CD4-positive, alpha-beta T cell treated with Interleukin-6 for 4 hours (primary cell): ENCODE results near the gene PRCD.
A peak's percentile ranks its signal among the peaks of the same experiment; 100 is the strongest.
"Not testable (repeated sequence)": the region's sequence is repeated elsewhere in the genome, so short reads cannot be mapped to it uniquely, and the experiment has no call there.

Source experiments
- DNase-seq: peaks from one replicate; pipeline ENCODE4 v3.0.0-alpha.2; 2020; ENCODE audit warnings: mixed read lengths

PRCD gene

GRCh38 chr17:76506408-76507345 is 33.2 kb upstream of the PRCD start:
- peak; percentile 88 for DNase-seq

GRCh38 chr17:76508472-76509063 is 31.3 kb upstream of the PRCD start:
- not testable (repeated sequence) for DNase-seq

GRCh38 chr17:76510831-76511244 is 29.0 kb upstream of the PRCD start:
- DNase-seq = no peak

DNA sequence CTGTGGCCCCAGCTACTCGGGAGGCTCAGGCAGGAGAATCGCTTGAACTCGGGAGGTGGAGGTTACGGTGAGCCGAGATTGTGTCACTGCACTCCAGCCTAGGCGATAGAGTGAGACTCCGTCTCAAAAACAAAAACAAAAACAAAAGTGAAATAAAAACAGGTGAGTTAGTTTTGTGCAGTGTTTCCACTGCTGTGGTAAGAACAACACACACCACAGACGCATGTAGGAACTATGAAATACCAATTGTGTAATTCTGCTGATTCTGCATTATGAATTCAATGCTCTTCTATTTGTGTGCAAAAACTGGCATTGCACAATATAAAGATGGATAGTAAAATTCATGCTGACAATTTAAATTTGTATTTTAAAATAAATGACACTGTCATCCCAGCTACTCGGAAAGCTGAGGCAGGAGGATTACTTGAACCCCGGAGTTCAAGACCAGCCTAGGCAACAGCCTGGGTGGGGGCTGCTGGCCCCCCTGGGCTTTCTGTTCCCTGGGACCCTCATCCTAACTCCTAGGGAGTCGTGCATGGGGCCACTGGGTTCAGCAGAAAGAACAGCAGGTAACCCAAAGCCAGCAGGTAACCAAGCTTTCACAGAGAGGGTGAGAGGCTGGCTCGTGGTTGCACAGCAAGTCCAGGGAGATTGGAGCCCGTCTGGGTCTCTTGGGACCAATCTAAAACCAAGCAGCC is 28.0 kb upstream of the PRCD start:
- no peak for DNase-seq

DNA sequence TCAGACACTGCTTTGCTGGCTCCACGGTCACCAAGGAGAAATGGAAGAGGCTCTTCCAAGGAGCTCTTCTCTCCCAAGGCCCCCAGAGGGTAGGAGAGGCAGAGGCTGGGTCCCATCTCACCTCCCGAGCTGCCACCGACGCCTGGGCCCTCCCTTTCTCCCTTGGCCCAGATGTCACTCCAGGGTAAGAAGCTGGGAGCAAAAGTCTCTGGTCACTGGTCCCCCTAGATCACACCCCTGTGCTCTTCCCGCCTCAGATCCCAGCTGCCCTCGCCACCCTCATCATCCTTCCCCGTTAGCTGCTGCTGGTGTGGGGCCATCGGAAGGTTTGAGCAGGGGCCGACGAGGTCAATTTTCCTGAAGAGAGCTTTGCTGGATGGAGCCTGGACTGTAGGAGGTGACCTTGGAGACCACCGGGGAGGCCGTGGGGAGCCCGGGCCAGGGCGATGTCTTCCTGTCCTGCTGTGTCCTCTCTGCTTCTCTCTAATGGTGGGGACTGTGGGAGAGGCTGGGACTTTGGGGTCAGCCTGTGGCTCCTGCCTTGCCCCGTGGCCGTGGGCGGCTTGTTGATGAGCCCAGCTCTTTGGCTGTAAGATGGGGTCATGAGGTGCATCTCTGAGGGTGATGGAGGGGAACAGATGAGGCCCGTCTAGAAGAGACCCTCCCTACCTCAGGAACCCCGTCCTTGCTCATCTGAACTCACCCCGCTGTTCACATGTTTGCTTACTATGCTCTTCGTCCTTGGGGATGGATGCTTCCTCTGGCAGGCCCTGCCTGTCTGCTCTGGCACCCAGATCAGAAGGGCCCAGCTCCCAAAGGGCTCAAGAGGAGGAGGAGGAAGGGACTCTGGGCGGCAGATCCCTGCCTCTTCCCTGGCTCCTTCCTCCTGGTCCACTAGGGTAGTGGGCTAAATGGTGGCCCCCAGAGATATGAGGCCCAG is 27.2 kb upstream of the PRCD start:
- DNase-seq = no peak

- no peak for DNase-seq
Observed at GRCh38 chr17:76513306-76513692, 26.5 kb upstream of the PRCD start.

GRCh38 chr17:76514355-76514754 is 25.5 kb upstream of the PRCD start:
- not testable (repeated sequence) for DNase-seq

- peak; percentile 88 for DNase-seq
Observed at GRCh38 chr17:76515274-76515949, 24.4 kb upstream of the PRCD start.

GRCh38 chr17:76517638-76518038 is 22.2 kb upstream of the PRCD start:
- no peak for DNase-seq

DNA sequence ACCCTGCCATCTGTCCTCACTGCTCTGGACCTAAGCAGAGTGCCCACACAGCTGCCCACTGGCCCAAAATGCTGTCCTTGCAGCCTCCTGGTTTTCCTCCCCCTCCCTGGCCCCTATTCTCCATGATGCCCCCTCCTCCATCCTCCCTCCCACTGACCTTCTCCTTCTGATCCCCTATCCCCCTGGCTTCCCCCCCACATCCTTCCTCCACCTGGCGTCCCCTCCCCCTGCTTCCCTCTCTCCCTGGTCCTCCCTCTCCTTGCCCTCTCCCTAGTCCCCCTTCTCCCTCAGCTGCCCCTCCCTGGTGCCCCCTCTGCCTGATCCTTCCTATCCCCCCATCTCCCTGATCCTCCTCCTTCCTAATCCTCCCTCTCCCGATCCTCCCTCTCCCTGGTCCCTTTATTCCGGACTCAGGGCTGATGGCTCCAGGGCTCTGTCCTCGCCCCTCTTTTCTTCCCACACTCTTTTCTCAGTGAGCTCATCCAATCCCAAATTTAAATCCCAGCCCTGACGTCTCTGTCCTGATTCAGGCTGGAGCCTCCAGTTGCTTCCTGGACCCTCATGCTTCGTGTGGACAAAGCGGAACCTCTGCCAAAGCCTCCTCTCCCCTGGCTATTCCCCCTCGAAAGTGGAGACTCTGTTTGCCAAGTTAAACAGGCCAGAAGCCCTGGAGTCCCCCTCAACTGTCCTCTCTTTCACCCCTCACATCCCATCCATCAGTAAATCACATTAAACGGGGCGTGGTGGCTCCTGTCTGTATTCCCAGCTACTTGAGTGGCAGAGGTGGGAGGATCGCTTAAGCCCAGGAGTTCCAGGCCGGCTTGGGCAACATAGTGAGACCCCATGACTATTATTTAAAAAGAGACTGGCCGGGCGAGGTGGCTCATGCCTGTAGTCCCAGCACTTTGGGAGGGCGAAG is 20.5 kb upstream of the PRCD start:
- no peak for DNase-seq

- no peak for DNase-seq
Observed at GRCh38 chr17:76521262-76521661, 18.6 kb upstream of the PRCD start.

DNA sequence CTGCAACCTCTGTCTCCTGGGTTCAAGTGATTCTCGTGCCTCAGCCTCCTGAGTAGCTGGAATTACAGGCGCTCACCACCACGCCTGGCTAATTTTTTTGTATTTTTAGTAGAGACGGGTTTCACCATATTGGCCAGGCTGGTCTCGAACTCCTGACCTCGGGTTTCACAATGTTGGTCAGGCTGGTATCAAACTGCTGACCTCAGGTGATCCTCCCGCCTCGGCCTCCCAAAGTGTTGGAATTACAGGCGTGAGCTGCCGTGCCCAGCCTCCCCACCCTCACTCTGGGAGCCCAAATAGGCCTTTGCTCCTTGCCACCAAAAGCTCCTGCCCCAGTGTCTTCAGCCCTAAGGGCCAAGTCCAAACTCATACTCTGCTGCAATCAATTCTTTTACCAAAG is 18.2 kb upstream of the PRCD start:
- DNase-seq = not testable (repeated sequence)

DNA sequence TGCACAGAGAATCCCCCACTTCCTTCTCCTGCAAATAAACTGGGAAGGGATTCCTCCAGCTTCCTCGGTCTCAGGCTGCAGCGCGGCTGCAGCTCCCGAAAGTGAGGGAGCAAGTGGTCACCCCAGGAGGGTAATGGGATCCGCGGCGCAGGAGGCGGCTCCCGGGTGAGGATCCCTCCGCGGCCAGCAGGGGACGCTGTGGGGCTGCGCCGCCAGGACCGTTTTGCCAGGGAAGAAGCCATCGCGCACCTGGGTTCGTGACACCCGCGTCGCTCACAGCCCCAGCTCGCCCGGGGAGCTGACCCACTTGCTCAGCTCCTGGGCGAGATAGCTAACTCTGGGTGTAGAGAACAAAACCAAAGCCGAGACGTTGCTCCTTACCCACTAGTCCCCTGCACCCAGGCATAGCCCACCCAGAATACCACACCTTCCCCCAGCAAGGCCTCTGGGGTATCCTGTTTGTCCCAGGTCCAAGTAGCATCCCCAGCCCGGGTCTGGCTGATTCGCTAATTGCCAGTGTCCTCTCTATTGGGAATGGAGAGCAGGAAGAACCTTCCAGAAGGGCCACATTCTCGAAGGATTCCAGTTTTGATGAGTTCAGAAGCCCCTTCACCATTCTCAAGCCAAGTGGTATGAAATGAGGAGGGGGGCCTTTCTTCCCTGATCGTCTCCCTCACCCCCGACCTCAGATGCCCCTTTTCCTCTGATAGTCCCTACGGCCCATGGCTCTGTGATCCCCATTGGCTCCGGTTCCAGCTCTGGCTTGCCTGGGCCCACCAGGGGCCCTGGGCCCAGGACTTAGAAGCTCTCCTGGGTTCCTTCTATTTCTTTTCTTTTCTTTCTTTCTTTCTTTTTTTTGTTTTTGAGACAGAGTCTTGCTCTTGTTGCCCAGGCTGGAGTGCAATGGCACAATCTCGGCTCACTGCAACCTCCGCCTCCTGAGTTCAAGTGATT is 16.5 kb upstream of the PRCD start:
- peak; percentile 88 for DNase-seq

DNA sequence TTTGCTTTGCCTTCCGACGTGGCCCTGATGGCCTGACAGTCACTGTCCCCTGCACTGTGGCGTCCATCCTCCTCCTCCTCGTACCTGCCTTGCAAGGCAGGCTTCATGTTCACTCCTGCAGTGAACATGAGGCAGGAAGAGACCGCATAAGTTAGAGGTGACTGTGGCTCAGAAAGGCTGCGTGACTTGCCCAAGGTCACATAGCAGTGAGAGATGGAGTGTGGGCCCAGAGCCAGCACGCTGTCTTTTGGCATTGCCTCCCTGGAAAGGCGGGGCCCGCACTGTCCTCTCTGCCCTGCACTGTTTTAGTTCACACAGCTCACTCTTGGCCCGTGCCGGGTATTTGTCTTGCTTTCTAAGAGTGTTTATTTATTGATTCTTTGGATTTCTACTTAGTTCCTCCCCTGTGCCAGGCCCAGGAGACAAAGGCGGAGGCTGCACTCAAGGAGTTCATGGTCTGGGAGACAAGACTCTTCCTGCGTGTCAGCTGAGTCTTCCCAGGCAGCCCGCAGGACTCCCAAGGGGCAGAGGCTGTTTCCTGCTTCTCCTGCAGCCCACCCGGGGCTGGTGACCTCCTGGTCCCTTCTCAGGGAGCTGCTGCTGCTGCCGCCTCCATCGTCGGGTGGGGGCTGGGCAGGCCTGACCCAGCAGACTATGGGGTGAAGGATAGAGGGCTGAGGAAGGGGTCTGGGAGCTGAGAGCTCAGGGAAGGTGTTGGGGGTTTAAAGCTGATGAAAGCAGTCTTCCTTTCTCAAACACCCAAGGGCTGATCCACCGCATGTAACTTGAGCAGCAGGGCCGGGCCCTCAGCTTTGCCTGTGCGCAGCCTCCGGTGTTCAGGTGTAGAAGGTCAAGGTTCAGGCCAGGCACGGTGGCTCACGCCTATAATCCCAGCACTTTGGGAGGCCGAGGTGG is 15.0 kb upstream of the PRCD start:
- DNase-seq = no peak

DNA sequence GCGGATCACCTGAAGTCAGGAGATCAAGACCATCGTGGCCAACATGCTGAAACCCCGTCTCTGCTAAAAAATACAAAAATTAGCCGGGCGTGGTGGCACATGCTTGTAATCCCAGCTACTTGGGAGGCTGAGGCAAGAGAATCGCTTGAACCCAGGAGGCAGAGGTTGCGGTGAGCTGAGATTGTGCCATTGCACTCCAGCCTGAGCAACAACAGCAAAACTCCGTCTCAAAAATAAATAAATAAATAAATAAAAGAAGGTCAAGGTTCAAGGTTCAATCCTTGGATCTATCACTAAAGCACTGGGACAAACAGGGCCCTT is 14.4 kb upstream of the PRCD start:
- not testable (repeated sequence) for DNase-seq

GRCh38 chr17:76527016-76527415 is 12.8 kb upstream of the PRCD start:
- DNase-seq = not testable (repeated sequence)

DNA sequence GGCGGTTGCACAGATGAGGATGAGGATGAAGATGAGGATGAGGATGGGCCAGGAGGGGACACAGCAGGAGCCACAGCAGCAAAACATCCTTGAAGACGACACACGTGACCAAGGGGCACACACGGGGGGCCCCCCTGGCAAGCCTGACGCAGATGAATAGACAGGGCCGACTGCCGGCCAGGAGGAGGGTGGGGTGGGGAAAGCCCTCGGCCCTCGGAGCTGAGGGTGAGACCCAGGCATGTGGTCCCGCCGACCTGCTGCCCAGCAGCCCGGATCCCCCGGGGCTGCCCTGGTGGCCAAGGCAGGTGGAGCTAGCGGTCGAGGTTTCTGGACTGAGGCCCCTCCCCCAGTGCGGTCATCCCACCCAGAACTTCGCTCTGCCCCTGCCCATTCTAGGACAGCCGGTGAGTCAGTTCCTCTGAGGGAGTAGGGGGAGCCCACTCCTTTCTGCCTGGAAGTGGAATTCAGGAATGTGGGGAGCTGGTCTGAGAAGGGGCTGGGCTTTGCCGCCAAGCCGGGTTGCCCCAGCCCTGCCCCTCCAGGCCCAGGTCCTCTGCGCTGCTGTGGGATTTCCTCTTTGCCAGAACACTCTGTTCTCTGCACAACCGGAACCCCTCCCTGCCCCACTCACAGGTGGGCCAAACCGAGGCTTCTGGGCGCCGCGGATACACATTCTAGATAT is 12.3 kb upstream of the PRCD start:
- DNase-seq = peak; percentile 76

DNA sequence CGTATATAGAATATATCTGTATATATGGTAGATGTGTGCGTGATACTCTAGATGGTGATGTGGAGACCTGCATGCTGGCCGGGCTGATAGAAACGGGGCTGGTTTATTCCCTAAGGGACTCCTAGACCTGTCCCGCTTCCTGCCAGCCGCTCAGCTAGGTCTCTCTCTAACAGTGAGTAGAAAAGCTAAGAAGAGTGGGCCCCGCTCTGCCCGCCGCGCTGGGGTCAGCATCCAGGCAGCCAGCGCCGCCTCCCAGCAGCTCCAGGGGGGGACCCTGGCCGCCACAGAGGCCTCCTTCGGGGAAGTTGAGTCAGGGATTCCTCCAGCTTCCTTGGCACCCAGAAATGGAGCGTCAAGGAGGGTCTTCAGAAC is 11.7 kb upstream of the PRCD start:
- DNase-seq = no peak
